ENCODE results near the gene SCD. TPM values are rescaled to one million over a fixed set of nuclear protein-coding genes. Genes with fewer than 3 reads are reported as not detected.

SCD gene
- total and polyA plus RNA-seq, 2 of the 13 experiments (the other 11 are each of a cell fraction or from before 2014, with no cell fraction given) = 492 to 512 TPM

DNA sequence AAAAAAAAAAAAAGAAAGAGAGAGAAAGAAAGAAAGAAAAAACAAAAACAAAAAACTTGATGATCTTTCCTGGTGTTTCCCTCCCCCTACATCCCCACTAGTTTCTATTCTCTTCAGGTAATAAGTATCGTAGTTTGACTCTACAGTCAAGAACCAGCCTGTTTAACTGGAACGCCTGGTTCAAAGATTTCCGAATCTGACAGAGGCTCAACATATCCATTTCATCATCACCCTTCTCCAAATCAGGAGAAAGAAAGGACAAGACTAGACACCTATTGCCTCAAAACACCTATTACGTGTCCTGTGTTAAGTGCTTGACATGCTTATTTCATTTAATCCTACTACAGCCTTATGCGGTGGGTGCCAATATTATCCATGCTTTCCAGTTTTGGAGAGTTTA, 40.2 kb upstream of the SCD start:
- no peak overlapping the region for H2AFZ ChIP-seq (ENCODE audit: low read length)
- intact Hi-C loops (cut with micrococcal nuclease; ENCODE audit: unreplicated experiment) (no loop called here), in situ Hi-C loops (cut with HindIII; ENCODE audit: extremely low pct_ligation_motif_present, low pct_unique_long_range_greater_than_20kb) (no loop called here)
- BruUV-seq (replicated peaks) = no TSS peak
- H3K36me3 ChIP-seq (replicated peaks in 1 of 2; ENCODE audit: control insufficient read depth in 1 of 2, insufficient read depth in 2 of 2, low read length in 2 of 2) = no peaks in the 10 kb centered on the region
- H4K20me1 ChIP-seq (ENCODE audit: insufficient read depth, low read length) = no peaks in the 10 kb centered on the region
- no peak for ATAC-seq
- POLR2A ChIA-PET = no interaction called here
- H3K27ac ChIP-seq (ENCODE audit: extremely low read length, insufficient read depth, low read length) = no peak overlapping the region
- no peak overlapping the region for H3K4me3 ChIP-seq (replicated peaks in 1 of 3; ENCODE audit: insufficient read depth in 1 of 3, low read depth in 2 of 3, low read length in 3 of 3)
- H3K9me3 ChIP-seq (ENCODE audit: low read length) = no peaks in the 10 kb centered on the region
- no peak overlapping the region for H3K9ac ChIP-seq (ENCODE audit: insufficient read depth, low read depth, low read length)
- FAIRE-seq = no peak
- 56% methylated on average over 5 of the region's 5 CpGs for WGBS (ENCODE audit: low lambda C conversion rate)
- H3K79me2 ChIP-seq (ENCODE audit: insufficient read depth, low read length) = no peaks in the 10 kb centered on the region
- H3K4me1 ChIP-seq (ENCODE audit: insufficient read depth, low read length) = peaks cover 19% of the 10 kb centered on the region
- no peak overlapping the region for H3K4me2 ChIP-seq (ENCODE audit: low read depth, low read length)
- no peak for DNase-seq (ENCODE audit: low spot score)
- H3K27me3 ChIP-seq (ENCODE audit: control insufficient read depth in 1 of 2, insufficient read depth in 2 of 2, low read length in 2 of 2) = 0 out of 5 replicates have a peak, but pooled peaks cover 0 to 6% of the 10 kb centered on the region in 2 experiments
- TF ChIP-seq, protein P1, sequence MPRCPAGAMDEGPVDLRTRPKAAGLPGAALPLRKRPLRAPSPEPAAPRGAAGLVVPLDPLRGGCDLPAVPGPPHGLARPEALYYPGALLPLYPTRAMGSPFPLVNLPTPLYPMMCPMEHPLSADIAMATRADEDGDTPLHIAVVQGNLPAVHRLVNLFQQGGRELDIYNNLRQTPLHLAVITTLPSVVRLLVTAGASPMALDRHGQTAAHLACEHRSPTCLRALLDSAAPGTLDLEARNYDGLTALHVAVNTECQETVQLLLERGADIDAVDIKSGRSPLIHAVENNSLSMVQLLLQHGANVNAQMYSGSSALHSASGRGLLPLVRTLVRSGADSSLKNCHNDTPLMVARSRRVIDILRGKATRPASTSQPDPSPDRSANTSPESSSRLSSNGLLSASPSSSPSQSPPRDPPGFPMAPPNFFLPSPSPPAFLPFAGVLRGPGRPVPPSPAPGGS (CRISPR knock-in tag; IDR thresholded peaks at IDR 0.05) = no peak
- TF ChIP-seq NCOA2 (CRISPR knock-in tag; IDR thresholded peaks at IDR 0.05) (no peak), TAF15 (IDR thresholded peaks at IDR 0.05; ENCODE audit: low read depth, low read length, poor library complexity, severe bottlenecking) (no peak), KLF11 (CRISPR knock-in tag; IDR thresholded peaks at IDR 0.05) (no peak)
- CTCF ChIA-PET (ENCODE audit: low intra/inter-chr PET ratio, low total read pairs) = no interaction called here

DNA sequence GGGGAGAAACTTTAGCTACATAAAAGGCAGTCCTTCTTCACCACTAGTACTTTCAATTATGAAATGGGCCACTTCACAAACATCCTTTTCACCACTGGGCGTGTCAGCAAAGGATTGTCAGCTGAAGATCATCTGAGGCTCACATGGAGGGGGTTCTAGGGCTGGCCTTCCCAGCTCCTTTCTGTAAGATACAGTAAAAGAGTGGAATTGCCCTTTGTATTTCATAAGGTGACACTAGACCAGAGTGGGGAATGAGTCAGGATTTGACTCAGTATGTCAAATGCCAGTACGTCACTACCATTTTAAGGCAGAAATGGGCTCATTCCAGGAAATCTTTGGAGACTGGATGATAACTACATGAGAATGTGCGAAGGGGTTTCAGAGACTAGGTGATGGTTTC, 39.3 kb upstream of the SCD start:
- no peak for FAIRE-seq
- H3K4me2 ChIP-seq (ENCODE audit: low read depth, low read length) = no peak overlapping the region
- no peak for TF ChIP-seq ATAD3A (CRISPR knock-in tag; IDR thresholded peaks at IDR 0.05)
- TF ChIP-seq KDM6A (CRISPR knock-in tag; IDR thresholded peaks at IDR 0.05; ENCODE audit: low read depth) = no peak
- TF ChIP-seq TBX3 (IDR thresholded peaks at IDR 0.05; ENCODE audit: borderline replicate concordance) = no peak
- TF ChIP-seq ARNT (IDR thresholded peaks at IDR 0.05) = no peak
- TF ChIP-seq SRSF1 (optimal IDR thresholded peaks at IDR 0.05; ENCODE audit: low read depth, low read length) = no peak
- TF ChIP-seq, protein P2, sequence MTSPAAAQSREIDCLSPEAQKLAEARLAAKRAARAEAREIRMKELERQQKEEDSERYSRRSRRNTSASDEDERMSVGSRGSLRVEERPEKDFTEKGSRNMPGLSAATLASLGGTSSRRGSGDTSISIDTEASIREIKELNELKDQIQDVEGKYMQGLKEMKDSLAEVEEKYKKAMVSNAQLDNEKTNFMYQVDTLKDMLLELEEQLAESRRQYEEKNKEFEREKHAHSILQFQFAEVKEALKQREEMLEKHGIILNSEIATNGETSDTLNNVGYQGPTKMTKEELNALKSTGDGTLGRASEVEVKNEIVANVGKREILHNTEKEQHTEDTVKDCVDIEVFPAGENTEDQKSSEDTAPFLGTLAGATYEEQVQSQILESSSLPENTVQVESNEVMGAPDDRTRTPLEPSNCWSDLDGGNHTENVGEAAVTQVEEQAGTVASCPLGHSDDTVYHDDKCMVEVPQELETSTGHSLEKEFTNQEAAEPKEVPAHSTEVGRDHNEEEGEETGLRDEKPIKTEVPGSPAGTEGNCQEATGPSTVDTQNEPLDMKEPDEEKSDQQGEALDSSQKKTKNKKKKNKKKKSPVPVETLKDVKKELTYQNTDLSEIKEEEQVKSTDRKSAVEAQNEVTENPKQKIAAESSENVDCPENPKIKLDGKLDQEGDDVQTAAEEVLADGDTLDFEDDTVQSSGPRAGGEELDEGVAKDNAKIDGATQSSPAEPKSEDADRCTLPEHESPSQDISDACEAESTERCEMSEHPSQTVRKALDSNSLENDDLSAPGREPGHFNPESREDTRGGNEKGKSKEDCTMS (CRISPR knock-in tag; conservative IDR thresholded peaks at IDR 0.05) = no peak
- no peak for TF ChIP-seq ZNF33B (CRISPR knock-in tag; IDR thresholded peaks at IDR 0.05)
- TF ChIP-seq ZFP36 (IDR thresholded peaks at IDR 0.05; ENCODE audit: borderline replicate concordance, low read depth, low read length, partially characterized antibody) = no peak
- no peak for TF ChIP-seq SMARCE1 (IDR thresholded peaks at IDR 0.05; ENCODE audit: borderline replicate concordance)
- TF ChIP-seq NRL (CRISPR knock-in tag; IDR thresholded peaks at IDR 0.05; ENCODE audit: borderline replicate concordance) = no peak
- DNase-seq (ENCODE audit: low spot score) = no peak
- H4K20me1 ChIP-seq (ENCODE audit: insufficient read depth, low read length) = no peaks in the 10 kb centered on the region
- in situ Hi-C loops (cut with HindIII; ENCODE audit: extremely low pct_ligation_motif_present, low pct_unique_long_range_greater_than_20kb) (no loop called here), intact Hi-C loops (cut with micrococcal nuclease; ENCODE audit: unreplicated experiment) (no loop called here)
- no TSS peak for BruUV-seq (replicated peaks)
- H3K79me2 ChIP-seq (ENCODE audit: insufficient read depth, low read length) = no peaks in the 10 kb centered on the region
- H3K4me1 ChIP-seq (ENCODE audit: insufficient read depth, low read length) = peaks cover 16% of the 10 kb centered on the region
- H3K27ac ChIP-seq (ENCODE audit: extremely low read length, insufficient read depth, low read length) = no peak overlapping the region
- no peak overlapping the region for H2AFZ ChIP-seq (ENCODE audit: low read length)
- H3K36me3 ChIP-seq (replicated peaks in 1 of 2; ENCODE audit: control insufficient read depth in 1 of 2, insufficient read depth in 2 of 2, low read length in 2 of 2) = no peaks in the 10 kb centered on the region
- no peak overlapping the region for H3K9ac ChIP-seq (ENCODE audit: insufficient read depth, low read depth, low read length)
- WGBS (ENCODE audit: low lambda C conversion rate) = 41% methylated on average over 3 of the region's 3 CpGs
- 0 out of 5 replicates have a peak, but pooled peaks cover 0 to 6% of the 10 kb centered on the region in 2 experiments for H3K27me3 ChIP-seq (ENCODE audit: control insufficient read depth in 1 of 2, insufficient read depth in 2 of 2, low read length in 2 of 2)
- CTCF ChIA-PET (ENCODE audit: low intra/inter-chr PET ratio, low total read pairs) = no interaction called here
- ATAC-seq = no peak
- H3K4me3 ChIP-seq (replicated peaks in 1 of 3; ENCODE audit: insufficient read depth in 1 of 3, low read depth in 2 of 3, low read length in 3 of 3) = no peak overlapping the region
- no peaks in the 10 kb centered on the region for H3K9me3 ChIP-seq (ENCODE audit: low read length)
- POLR2A ChIA-PET = no interaction called here
